NCI-H446 (cell line): ENCODE results near the gene GCSH.
"Not testable (repeated sequence)": the region's sequence is repeated elsewhere in the genome, so short reads cannot be mapped to it uniquely, and the experiment has no call there.

ENCODE experiments used
- DNase-seq, 2 experiments: peaks; one replicate each; lab custom pipeline; 2025; lab: John Stamatoyannopoulos, UW

The GCSH gene

DNA sequence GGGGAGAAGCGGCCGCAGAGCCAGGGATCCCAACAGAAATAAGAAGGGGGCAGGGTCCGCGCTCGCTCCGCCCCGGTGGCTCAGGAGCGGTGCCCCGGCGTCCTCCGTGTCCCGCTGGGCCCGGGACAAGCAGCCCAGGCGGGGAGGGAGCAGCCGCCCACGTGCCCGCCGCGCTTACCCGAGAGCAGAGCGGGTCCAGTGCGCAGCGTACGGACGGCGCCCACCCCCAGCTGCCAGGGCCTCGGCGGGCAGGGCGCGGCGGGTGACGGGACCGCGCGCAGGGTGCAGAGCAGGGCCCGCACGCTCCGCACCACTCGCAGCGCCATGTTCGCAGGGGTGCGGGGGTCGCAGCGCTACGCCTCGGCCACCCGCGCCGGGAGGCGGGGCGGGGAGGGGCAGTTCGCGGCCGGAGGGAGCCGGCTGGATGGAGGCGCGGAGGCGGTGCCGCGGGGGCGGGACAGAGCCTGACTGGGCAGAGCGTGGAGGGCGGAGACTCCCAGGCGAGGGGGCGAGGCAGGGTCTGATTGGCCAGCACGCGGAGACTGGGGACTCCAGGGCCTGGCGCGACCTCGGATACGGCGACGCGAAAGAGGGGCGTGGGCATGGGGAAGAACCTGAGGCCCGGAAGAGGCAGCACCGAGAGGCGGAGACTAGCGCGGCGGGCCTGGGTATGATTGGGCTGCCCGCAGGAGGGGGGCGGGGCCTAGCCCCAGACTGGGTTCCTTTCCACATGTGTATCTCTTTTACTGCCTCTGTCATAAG, at the start of gene GCSH:
TSS of gene GCSH (minus strand) at position 443 of the 762 bp plus-strand sequence. CDS start at position 326, 117 bp downstream.
- peak; percentile 89 to 94 for DNase-seq

DNA sequence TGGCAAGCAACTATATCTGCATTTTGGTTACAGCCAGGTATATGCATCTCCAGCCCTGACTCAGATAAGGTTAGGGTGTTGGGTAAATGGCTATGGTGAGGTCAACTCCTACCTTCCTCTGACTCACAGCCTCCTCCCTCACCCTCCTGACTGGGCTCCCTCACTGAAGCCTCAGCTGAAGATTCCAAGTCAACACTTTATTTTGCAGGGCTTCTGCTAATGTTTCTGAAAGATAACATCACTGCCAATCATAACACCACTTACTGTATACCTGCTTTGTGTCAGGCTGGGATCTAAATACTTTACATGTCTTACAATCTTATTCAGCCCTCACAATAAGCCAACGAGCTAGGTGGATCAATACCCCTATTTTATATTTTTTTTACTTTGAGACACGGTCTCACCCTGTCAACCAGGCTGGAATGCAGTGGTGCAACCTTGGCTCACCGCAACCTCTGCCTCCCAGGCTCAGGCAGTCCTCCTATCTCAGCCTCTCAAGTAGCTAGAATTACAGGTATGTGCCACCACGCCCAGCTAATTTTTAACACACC, 47.8 kb upstream of the GCSH start:
- no peak for DNase-seq

DNA sequence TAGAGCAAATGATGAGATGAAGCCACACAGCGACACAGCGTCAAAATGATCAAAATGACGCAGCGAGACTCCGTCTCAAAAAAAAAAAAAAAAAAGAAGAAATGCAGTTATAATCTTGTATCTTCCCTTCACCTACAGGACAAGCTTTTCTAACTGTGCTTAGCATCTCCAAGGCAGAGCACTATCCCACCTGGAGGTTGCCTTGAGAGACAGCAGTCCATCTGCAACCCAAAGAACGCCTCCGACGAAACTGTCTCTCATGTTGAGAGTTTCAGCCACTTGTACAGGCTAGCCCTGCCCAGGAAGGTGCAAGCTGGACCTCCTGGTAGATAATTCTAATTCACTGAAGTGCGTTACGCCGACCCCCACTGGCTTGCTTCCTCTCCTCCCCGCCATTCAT, 46.7 kb upstream of the GCSH start:
- DNase-seq, result no peak

DNA sequence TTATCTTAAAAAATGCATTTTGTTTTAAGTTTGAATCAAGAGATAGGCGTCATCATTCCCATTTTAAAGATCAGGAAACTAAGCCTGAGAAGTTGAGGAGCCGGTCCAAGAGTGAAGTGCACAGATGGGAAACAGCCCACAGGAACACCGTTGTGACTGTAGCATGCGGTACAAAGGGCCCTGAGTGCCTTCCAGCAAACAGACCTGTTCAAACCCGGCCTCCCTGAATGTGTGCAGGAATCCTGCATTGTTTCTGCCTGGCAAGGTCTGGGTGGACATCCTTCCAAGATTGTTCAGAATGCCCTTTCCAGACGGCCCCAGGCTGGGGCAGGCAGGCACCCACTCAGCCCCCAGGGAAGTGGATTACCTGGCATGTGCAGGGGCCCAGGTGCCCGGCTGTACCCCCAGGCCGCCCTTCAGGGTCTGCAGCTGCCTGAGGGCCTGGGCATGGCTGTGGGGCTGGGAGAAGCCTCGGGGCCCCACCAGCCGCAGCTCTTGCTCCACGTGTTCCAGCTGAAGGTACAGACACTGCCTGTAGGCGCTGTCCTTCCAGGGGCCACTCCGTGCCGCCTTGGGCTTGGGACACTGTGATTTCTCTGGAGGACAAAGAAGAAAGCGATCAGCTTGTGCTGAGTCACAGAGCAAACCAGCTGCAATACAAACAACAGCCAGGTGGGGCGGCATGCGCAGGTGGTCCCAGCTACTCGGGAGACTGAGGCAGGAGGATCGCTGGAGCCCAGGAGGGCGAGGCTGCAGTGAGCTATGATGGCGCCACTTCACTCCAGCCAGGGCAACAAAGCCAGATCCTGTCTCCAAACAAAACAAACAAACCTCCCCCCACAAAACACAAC, 45.0 kb upstream of the GCSH start:
- DNase-seq, result no peak

DNA sequence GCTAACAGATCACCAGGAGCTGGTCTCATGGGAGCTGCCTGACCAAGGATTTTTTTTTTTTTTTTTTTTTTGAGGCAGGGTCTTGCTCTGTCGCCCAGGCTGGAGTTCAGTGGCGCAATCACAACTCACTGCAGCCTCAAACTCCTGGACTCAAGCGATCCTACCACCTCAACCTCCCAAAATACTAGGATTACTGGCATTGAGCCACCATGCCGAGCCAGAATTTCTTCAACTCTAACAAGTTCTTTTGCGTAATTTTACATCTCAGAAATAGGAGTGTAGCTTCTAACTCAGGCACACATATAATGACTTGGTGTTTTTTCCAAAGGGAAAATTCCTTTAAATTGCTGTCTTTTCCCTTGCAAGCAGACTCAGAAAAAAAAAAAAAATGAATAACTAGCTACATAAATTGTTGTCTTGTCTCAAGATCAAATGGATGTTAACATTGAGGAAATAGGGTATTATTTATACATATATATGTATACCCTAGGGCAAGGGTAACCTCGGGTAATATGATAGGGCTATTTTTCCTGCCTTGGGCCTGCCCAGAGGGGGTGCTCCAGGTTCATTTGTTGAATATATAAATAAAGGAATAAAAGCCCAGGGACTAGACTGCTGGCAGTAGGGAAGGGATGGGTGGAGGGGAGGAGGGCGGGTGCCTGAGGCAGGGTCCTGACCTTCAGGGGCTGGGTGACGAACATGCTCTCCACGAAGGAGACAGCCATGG, 42.8 kb upstream of the GCSH start:
- DNase-seq, result no peak

DNA sequence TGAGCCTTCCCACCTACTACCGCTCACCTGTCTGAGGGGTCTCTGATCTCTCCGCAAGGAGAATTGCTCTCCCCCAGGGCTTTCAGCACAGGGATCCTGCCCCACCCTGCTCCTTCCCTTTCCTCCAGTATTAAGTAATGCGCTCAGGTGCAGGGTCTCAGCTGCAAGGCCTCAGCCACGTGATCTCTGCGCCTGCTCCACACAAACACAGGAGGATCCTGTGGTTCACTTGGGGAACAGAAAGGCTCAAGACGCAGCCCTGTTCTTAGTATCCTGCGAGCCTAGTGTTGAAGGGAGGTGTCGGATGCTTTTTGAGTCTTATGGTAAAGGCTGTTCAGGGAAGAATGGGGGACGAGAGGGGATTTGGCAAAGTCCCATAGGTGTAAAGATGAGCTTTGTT, 41.6 kb upstream of the GCSH start:
- no peak for DNase-seq

DNA sequence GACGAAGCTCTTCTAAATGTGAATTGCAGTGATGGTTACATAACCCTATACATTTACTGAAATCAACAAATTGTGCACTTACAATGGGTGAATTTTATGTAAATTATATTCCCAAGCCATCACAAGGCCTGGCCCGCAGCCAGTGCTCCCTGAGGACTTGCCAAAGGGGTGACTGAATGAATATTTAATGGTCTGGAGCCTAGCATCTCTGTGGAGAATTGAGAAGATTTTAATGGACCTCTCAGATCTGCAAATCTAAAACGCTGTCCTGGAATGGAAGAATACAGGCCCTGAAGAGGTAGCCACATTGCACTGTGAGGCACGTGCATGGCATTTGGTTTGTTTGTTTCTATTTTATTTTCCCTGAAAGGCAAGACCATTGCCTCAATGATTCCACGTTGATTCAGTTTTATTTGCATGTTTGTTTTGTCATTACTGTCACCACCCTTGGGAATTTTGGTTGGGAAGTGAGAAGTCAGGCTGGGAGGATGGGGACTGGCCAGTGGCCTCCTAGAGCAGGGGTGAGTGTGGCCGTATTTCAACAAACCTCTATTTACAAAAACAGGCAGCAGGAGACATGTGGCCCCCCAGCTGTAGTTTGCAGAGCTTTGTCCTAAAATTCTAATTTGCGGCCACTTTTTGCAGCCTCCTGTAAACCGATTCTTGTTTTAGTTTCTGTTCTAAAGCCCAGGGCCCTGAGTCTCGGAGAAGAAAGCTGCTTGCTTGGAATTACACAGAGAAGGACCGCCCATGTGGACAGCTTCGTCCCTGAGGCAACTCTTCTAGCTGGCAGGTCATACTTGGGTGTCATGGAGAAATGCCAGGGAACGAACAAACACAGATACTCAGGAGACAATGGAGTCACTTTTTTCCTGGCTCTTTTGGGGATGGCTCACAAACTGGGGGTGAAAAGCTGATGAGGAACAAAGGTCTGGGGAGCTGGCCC, 40.5 kb upstream of the GCSH start:
- no peak for DNase-seq

DNA sequence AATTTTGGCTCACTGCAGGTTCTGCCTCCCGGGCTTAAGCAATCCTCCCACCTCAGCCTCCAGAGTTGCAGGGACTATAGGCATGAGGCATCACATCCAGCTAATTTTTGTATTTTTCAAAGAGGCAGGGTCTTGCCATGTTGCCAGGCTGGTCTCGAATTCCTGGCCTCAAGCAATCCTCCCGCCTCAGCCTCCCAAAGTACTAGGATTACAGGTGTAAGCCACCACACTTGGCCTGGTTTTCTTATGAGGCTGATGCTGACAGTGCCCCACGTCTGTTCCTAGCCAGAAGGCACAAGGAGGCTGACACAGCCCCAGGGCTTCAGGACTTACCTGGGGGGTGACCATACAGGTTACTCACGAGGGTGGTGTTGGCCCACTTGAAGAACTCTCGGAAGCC, 33.9 kb upstream of the GCSH start:
- DNase-seq, result no peak

DNA sequence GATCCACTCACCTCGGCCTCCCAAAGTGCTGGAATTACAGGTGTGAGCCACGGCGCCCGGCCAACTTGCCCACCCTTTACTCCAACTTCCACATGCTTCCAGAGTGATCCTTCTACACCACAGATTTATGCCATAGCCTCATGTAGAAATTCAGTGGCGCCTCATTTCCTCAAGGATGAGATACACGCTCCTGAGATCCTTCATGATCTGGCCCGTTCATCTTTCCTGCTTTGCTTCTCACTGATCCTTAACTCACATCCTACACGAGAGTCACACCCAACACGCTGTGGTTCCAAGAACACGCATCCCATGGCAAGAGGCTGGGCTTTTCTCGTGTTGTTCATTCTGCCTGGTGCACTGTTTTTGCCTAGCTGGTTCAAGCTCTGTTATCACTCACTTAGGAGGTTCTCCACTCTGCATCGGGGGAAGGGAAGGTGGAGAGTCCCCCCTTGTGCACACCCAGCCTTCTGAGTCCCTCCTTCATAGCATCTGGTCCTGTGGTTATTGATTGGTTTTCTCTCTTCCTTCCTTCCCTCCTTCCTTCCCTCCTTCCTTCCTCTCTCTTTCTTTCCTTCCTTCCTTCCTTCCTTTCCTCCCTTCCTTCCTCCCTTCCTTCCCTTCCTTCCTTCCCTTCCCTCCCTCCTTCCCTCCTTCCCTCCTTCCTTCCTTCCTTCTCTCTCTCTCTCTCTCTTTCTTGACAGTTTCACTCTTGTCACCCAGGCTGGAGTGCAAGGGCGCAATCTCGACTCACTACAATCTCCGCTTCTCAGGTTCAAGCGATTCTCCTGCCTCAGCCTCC, 32.7 kb upstream of the GCSH start:
- DNase-seq, result no peak

DNA sequence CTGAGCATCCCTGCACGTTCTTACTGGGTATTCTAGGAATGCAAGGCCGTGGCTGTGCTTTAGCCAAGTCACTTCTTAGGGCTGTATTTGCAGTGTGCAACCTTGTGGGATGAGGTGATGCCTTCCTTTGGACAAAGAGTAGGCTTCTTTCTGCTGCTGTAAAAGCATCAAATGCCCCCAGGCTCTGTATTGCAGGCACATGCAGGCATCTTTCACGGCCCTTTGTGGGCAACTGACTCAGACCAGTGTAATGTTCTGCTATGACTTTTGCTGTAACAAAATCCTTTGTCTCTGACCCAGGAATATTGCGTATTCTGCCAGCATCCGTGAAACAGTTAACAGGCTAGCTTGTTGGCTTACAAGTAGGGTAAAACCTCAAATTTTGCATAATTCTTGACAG, 30.9 kb upstream of the GCSH start:
- DNase-seq, result no peak

DNA sequence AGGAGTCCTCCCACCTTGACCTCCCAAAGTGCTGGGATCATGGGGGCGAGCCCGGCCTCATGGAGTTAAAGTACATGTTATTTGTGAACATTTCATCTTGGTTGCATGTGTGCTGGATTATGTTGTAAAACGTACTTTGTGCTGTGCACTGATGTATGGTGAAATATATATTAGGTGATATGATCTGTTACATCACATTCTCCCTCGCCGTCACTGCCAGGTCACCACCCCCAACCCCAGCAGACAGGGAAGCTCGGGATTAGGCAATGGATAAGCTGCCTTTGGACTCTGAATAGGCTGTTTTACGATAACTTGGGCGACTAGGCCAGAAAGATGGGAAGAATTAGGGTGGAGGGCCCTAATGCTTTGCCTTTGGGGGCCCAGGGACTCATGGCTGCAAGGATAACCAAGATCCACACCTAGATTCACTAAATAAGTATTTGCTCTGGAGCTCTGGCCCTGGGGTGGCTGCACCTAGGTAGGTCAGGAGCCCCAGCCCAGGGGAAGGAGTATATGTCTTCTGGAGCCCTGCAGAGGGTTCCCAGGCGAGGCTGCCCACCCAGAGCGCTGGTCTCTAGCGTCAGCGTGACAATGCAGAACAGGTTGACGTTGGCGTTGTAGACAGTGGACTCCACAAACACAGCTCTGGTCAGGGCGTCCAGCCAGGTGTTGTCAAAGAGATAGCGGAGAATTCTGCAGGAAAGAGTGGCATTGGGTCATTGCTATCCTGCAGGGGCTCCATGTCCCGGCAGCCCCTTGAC, 27.1 kb upstream of the GCSH start:
- DNase-seq, result no peak

DNA sequence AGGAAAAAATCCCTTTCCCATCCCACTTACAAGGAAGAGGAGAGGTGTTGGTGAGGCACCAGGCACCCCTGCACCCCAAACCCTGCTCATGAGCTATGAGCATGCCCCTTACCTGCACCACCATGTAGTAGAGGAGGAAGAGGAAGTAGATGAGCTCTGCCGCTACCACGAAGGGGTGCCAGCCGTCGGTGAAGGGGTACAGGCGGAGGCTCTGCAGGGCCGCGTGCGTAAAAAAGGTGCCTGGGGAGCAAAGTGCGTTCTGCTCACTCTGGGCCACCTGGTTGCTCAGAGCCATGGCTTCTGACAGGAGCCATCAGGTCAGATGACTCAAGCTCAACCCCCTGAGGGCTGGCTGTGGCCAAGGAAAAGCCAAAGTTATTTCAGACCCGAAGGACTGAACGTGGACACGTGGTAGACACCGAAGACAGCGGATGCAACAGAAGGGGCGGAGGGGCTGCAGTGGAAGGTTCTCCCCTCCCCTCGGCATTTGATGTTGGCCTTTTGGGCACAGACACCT, 25.3 kb upstream of the GCSH start:
- no peak for DNase-seq

DNA sequence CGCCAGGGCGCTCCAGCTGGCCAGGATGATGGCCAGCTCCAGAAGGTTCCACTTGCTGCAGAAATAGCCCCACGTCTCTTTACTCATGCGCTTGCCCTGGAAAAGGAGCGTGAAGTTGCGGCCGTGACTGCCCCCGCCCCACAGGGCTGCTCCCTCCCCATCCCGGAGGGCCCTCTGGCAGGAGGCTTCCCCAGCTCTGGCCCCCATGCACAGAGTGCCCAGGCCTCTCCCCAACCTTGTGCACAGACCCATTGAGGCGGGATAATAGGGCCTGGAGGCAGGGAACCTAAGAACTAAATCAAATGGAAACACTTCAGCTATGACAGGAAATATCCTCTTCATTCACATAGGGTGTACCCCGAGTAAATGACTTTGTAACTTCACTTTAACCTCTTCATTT, 21.2 kb upstream of the GCSH start:
- DNase-seq, result no peak

DNA sequence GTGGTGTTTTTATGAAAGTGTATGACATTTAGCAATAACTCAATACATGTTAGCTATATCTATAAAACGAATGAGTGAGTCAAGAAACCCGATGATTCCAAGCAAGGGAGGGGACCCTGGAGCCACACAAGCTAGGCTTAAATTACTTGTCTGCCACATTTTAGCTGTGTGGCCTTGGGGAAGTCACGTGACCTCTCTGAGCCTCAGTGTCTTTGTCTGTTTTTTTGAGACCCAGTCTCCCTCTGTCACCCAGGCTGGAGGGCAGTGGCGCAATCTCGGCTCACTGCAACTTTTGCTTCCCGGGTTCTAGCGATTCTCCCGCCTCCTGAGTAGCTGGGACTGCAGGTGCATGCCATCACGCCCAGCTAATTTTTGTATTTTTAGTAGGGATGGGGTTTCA, 20.1 kb upstream of the GCSH start:
- DNase-seq, result no peak

DNA sequence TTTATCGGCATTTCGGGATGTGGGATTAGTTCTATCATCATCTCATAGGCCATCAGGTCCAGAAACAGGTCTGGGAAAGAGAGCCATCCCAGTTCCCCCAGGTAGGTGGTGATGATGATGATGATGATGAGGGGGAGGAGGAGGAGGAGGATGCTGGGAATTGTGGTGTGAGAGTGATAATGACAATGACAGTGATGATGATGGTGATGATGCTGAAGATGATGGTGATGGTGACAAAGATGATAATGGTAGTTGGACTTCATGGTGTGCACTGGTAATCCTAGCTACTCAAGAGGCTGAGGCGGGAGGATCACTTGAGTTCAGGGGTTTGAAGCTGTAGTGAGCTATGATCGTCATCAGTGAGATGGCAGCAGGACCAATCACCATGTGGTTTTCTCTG, 16.3 kb upstream of the GCSH start:
- no peak for DNase-seq

DNA sequence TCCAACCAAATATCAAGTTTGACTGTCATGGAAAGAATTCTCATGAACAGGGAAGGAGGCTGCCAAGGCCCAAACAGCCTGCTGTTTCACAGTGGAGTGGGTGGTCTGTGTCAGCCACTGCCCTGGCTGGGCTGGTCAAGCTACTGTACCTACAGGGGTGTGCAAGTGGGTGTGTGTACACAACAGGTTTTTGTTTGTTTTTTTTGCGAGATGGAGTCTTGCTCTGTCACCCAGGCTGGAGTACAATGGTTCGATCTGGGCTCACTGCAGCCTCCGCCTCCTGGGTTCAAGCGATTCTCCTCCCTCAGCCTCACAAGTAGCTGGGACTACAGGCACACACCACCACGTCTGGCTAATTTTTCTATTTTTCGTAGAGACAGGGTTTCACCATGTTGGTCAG, 13.1 kb upstream of the GCSH start:
- not testable (repeated sequence) for DNase-seq

DNA sequence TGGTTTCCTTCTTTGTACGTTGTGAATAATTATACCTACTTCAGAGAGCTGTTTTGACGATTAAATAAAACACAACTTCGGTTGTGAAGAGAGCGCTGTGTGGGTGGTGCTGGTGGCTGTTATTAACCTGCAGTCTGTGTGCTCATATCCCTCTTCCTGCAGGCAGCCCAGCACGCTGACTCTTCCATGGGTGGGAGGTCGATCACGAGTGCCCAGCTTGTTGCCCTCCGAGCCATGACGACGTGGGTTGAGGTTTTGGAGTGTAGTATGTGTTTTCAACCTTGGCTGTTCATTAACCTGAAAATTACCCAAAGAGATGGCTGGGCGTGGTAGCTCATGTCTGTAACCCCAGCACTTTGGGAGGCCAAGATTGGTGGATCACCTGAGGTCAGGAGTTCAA, 11.3 kb upstream of the GCSH start:
- no peak for DNase-seq

DNA sequence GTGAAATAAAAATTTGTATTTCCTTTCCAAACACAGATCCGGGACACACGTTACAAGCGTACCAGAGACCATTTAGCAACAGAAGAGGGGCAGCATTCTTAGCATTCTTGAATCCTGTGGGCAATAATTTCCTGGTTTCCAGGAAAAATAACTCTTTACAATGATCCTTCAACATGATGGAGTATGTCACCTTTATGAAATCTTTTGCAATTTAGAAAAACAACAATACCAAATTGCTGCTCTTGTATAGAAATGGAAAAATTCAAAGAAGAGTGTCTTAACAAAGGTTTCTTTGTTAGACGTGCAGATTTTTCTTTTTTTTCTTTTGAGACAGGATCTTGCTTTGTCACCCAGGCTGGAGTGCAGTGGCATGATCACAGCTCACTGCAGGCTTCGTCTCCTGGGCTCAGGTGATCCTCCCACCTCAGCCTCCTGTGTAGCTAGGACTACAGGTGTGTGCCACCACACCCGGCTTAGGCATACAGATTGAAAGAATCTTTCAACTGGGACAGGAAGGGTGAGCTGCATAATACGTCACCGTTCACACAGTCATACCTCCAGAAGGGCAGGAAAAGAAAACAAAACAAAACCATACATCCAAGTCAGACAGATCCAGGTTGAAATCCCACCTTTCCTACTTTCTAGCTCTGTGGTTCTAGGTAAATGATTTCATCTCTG, 10.8 kb upstream of the GCSH start:
- DNase-seq, result no peak

DNA sequence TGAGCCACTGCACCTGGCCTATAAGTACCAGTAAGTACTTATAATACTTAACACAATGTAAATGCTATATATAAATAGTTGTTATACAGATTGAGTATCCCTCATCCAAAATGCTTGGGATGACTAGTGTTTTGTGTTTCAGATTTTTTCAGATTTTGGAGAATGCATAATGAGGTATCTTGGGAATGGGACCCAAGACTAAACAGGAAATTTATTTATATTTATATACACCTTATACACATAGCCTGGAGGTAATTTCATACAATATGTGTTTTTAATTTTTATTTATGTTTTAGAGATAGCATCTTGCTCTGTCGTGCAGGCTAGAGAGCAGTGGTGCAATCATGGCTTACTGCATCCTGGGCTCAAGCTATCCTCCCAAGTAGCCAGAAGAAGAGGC, 9.8 kb upstream of the GCSH start:
- no peak for DNase-seq
